Middle frontal gyrus (tissue), 1 donor: ENCODE results near the gene KRT6A.

Experiments used
- DNase-seq: peaks from one replicate; pipeline ENCODE4 v3.0.0-alpha.2; 2015; ENCODE audit warnings: low spot score; ENCODE audit errors: extremely low spot score

KRT6A gene

DNA sequence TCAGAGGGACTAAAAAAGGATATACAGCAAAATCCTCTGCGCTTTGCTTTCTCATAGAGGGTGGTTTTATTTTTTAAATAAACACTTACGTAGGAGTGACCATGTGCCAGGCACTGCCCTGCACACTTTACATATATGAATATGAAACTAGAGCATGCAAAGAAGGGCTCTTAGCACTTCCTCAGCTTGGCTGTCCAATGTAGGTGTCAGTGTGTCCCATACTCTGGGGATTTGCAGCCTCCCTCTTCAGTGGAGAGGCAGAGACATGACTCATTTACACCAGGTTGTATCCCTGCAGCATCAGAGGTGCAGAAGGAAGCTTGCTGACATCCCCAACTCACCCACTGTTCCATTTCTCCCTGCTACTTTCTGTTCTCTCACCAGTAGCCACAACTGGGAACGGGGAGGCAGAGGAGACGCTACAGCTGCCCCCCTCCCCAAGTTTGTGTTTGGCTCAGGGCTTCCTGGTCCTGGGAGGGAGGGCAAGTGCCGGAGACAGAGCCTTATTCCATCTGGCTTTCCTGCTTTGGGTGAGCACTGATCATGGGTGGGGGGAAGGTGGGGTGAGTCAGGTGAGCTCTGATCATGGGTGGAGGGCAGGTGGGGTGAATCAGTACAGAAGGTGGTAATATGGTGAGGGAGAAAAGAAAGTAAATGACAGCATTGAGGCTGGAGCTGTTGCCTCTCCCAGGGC lies 32.0 kb upstream of the KRT6A start:
- DNase-seq, result no peak

DNA sequence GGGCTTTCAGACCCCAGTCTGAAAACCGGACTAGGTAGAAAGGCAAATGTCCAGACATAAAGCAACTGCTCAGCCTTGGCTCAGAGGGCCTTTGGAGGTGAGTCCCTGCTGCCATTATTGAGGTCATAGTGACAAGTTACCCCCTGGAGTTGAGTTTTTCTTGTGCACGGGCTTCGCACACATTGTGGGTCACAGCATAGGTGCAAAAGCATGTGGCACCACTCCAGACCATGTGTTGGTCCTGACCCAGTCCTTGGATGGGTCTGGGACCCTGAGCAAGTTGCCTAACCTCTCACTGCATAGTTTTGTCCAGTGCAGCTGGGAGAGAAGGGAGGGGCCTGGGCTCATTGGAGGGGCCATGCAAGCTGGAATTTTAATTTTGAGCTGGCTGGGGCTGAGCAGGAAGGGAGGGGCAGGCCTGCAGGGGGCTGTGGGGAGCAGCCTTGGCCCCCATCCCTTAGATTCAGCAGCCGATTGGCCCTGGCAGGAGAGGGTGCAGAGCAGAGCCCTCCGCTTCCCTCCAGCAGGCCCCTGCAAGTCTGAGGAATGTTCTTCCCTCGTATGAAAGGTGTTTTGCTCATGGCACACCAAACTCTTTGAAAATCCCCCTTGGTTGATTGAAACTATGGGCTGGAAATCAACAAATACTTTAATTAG lies 31.3 kb upstream of the KRT6A start:
- DNase-seq, result no peak

DNA sequence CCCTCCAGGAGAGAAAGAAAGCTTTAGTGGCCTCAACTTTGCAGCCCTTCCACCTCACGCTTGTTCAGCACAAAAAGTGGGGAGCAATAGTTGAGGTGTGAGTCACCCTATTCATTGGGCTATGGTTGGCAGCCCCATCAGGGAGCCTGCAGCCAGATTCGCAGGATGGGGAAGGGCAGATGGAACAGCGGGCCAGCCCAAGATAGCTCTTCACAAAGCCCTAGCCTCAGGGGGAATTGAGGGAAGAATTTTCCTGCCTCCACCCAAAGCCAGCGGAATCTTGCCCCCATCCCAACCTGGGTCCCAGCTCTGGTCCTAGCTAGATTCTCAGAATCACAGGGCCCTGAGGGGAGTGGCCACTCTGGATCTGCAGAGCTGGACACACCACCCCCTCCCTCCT lies 30.8 kb upstream of the KRT6A start:
- no peak for DNase-seq

DNA sequence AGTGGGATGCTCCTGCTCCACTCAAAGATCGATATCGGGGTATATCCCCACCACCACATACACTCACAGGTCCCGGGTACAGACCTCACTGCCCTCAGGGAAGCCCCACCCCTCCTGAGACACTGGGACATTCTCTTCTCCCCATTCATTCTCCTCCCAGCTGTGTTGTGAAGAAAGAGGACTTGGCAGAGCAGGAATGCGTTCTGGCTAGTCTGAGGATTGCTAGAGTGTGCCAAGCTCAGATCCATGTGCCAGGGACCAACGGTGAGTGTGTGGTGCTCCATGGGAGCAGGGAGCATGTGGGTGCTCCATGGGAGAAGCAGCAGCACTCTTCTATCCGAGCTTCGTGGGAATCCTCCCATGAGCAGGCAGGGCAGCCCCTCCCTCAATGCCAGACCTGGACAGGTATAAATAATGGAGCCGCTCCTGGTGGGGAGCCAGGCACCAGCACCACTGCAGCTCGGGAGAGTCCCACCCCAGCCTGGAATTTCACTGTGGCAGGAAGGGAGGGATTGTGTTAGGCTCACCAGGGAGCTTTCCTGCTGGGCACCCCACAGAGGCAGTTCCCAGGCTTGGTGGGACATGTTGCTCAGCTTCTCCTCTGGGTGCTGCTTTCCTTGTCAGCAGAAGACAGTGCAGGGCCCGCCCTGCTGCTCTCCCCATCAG lies 29.4 kb upstream of the KRT6A start:
- DNase-seq, result no peak

DNA sequence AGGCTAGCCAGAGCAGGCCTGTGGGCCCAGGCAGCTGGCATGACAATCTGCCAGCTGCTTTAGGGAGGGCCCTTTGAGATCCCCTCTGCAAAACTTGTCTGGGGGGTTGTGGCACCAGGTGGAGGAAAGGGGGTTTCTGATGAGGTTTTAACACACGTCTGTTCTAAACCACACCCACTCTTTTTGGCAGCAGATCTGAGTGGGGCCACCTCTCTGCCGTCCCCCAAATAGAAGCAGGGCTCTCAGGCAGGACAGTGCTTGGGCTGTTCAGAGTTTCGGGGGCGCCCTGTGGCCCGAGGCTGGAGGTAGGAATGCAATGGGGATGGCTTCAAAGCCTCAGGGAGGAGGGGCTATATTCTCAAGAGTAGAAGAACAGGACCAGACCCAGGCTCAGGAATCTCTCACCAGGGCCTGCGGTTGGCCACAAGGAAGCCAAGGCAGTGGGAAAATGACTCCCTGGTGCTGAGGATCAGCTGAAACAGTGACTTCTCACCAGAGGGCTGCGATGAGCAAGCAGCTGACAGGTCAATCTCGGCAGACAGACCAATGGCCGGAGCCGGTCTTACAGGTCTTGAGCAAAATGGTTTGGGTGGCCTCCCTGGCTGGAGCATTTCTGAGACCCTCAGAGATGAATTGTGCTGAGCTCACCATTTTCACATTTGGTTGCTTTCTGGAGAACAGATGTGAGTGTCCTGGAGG lies 28.7 kb upstream of the KRT6A start:
- DNase-seq, result no peak

DNA sequence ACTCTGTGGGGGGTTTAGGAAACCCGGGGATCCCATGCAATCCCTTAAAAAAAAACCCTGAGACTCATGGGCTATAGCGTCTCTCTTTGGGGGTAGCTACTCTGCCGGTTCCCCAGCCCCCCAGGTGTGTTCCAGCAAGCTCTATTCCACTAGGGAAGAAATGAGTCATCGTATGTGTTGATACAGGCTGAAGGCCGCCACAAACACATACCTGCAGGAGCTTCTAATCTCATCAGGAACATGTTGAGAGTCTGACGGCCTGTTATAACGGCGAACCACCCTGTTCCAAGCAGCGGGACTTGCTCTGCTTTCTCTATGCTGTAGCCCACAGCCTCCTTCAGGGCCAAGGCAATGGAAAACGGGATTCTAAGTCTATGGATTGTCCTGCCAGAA lies 28.1 kb upstream of the KRT6A start:
- DNase-seq, result no peak

DNA sequence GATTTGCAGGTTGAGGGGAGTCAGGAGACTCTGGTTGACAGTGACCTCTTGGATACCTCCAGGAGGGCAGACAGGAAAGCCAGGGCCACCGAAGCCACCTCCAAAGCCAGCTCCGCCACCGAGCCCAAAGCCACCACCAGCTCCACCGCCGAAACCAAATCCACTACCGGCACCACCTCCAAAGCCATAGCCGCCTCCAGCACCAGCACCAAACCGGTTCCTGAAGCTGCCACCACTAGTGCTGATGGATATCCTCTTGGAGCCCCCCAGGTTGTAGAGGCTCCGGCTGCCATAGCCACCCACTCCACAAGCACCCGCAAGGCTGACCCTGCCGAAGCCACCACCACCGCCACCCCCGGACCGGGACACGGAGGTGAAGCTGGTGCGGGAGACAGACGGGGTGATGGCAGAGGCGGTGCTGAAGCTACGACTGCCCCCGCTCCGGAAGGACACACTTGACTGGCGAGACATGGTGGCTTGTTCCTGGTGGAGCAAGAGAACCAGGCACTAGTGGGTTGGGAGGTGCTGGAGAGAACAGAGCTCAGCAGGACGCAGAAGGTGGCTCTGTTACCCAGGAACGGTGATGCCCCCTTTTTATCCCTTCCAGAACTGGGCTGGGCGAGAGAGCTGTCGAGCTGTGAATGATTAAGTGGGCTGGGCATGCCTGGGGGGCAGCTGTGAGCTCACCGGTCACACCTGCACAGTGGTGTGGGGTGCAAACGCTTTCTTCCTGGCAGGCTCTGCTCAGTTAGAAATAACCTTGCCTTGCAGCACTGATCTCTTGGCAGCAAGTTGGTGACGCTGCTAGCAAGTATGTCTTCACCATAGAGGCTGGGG lies 27.0 kb upstream of the KRT6A start, which contains the start of gene KRT5:
Gene KRT5 (minus strand): TSS at position 569 of the 837 bp plus-strand sequence. CDS start 98 bp downstream, at position 471.
- DNase-seq, result no peak

DNA sequence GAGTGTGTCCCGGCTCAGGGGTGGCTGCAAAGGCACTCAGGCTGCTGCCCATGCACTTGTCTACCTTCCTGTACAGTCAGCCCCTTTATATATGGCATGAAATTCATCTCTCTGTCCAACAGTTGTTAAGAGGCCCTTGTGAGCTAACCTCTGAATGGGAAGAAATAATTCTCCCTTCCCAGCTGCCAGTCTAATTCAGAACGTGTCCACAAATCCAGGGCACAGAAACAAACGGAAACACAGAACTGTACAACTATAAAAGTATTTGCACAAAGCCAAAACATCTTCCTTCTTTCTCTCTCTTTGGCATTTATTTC lies 26.3 kb upstream of the KRT6A start:
- DNase-seq, result no peak

DNA sequence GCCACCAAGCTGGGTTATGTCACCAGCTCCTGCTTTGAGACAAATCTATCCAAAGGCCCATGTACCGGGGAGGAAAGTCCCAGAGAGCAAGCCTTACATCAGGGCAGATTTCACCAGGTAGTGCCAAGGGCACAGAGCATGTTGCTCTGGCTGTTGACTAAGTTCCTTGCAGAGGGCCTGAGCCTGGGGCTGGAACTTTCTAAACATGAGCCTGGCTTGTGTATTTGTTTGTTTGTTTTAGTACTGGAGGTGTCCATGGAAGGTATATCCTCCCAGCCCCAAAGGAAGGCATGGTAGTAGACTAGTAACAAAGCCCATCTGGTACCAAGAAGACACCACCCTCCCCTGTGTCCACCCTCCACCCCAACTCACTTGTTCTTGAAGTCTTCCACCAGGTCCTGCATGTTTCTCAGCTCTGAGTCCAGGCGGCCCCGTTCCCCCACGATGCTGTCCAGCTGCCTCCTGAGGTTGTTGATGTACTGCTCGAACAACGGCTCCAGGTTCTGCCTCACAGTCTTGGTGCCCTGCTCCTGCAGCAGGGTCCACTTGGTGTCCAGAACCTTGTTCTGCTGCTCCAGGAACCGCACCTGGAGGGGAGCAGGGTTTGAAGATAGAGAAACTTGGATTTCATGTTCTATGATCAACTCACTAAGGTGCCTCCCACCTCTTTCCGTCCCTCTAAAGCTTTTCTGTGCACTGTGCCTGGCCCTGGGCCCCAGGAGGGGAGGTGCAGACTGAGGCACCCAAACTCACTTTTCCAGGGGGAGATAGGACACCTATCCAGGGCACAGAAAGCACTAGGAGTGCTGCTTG lies 25.7 kb upstream of the KRT6A start:
- DNase-seq, result no peak

DNA sequence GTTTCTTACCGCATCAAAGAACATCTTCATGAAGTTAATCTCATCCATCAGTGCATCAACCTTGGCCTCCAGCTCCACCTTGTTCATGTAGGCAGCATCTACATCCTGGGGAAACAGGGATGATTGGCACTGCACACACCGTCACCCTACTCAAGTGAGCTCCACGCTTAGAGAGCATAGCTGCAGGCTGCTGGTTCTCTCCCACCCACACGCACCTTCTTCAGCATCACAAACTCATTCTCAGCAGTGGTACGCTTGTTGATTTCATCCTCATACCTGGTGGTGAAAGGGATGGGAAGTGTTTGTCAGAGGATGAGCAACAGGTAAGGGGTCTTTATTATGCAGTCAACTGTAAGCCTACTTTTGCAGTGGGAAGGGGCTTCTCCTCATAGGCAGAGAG lies 24.8 kb upstream of the KRT6A start:
- DNase-seq, result no peak

DNA sequence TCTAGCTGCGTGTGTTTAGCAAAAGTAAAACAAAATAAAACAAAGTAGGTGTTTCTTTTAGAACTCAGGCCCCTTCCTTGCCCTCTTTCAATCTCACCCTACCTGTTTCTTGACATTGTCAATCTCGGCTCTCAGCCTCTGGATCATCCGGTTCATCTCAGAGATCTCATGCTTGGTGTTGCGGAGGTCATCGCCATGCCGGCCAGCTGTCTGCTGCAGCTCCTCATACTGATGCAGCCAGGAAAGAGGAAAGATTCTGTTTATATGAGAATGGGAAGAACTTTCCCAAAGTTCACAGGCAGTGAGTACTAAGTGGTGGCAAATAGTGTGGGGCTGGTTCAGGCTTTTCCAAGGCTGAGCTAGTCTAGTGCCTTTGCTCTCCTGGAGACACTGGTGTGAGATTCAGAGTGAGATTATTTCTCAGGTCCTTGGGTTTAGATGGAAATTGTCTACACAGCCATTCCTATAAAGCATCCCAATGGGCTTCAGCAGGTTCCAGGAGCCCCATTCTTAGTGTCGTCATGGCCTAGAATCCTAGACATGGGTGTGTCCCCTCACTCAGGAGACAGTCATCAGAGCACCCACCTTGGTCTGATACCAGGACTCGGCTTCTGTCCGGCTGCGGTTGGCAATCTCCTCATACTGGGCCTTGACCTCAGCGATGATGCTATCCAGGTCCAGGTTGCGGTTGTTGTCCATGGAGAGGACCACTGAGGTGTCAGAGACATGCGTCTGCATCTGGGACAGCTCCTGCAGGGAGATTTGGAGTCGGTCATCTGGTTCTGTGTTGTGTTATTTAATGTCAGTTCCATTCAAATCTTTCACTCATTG lies 24.2 kb upstream of the KRT6A start:
- DNase-seq, result no peak

DNA sequence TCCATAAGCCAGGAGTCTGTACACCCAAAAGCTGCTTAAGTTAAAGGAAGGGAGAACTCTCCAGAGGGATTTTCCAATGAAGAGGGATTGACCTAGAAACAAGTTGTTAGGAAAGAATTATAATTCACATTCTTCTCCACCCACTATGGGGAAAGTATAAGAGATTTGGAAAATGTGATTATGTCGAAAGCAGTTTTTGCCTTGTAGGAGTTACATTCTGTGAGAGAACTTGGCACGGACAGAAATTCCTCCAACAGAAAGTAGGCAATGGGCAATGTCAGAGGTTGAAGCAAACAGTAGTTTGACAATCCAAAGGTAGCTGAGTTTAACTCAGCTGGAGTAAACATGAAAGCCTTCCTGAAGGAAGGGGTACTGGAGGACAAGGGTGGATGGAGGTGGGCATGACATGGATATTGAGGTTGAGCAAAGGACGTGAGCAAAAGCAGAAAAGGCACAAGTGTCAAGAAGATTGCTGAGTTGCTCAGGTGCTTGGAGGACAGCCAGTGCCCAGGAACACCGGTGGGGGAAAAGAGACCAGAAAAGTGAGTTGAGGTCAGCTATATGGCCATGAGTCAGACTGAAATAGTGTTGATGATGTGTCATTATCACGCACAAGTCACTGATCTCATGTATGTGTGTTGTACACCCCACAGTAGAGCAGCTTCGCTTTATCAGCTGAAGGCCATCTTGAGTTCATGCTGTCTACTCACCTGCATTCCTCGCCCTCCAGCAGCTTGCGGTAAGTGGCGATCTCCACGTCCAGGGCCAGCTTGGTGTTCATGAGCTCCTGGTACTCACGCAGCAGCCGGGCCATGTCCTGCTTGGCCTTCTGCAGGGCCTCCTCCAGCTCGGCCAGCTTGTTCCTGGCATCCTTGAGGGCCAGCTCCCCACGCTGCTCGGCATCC lies 23.1 kb upstream of the KRT6A start:
- no peak for DNase-seq

DNA sequence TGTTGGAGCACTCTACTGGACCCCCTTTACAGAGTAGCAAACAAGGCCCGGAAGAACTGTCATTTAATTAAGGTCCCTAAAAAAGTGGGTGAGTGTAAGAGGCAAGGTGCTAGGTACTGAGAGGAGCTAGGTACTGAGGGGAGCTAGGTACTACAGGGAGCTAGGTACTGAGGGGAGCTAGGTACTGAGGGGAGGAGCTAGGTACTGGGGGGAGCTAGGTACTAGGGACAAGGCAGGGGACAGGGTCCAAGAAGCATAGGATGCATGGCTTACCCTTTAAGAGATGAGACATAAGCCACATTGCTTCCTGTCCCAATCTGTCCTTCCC lies 22.2 kb upstream of the KRT6A start:
- DNase-seq, result no peak

DNA sequence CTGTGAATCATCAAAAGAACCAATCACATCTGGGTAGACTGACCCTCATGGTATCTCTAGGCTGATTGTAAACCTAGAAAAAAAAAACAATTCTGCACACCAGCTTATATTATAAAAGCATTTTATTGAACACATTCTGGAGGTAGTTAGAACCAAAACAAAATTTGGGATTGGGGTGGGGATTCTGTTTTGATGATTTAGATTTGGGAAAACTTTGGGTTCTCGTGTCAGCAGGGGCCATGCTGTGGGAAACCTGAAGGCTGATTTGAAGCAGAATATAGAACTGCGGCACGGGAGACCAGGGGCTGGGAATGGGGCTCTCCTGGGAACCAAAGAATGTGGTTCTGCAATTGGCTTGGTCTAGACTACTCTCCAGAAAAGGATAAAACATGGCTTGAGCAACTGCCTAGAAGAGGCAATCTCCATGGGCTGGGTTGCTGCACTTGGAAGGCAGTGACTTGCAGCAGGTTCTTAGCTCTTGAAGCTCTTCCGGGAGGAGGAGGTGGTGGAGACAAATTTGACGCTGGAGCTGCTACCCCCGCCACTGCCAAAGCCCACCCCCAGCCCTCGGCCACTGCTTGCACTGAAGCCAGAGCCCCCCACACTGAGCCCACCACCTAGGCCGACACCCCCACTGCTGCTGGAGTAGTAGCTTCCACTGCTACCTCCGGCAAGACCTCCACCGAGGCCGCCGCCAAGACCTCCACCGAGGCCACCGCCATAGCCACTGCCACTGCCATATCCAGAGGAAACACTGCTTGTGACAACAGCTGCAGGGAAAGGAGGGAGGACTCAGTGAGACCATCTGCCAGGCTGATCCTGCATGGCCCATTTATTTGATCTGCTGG lies 21.6 kb upstream of the KRT6A start:
- no peak for DNase-seq

DNA sequence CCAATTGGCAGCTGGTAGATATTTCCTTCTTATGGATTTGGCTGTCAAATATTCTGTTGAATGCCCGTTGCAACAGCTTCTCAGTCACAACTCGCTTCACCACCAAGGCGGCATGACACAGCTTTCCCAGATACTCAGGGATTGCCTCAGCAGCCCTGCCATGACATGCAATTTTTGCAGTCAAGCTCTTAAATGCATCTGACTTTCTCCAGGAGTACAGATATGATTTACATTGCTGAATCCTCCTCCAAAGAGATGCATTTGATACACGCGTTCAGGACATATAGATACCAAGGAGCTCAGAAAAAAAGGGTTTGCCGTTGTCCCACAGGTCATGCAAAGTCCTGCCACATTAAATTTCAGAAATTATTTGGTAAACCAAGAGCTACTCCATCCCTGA lies 20.7 kb upstream of the KRT6A start:
- DNase-seq, result no peak

DNA sequence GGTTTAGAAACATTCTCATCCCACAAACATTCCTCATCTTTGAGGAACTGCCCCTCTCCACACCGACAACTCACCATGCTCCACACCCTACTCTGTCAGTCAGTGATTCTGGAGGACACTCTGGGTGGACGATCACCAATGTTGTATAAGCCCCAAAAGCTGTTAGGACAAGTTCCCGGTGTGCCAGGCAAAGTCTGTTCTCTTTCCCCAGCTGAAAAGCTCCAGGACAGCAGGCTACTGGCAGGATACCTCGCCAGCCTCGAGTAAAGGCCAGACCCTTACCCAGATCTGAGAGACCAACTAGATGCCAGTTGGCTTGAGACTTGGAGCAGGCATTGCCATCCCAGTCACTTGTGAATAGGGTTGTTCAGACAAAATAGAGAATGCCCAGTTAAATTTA lies 15.2 kb upstream of the KRT6A start:
- no peak for DNase-seq

DNA sequence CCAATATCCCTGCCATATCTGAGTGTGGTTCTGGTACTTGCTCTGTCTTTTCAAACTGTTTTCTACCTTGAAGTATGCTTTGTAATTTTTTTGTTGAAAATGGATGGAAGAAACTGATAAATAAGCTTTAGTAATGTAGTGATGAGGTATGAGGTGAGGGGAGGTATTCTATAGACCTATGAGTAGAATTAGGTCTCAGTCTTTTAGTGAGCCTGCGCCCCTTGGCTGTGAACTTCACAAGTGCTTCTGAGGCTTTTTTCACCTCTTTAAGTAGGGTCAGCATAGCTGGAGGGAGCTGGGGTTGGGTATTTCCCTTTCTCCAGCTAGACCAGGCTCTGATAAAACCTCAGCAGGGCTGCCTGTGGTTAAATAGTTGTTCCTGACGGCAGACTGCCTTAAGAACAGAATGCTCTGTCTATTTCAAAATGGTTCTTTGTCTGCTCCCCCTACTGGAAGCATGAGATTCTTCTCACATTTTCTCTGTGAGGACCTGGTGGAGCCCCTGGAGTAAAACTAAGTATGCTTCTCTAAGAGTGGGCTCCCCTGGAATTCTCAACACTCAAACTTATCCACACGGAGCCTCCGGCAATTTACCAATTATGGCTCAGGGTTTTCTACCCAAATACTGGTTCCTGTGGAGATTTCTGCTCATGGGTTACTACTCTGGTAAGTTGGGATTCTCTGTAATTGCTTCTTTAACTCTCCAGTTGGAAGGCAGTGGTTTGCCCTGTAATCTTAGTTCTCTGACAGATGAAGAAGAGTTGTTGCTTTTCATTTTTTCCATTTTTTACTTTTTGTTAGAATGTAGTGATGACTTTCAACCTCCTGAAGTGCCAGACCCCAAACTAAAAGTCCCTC lies 14.0 kb upstream of the KRT6A start:
- DNase-seq, result no peak
